Stimulated activated CD8-positive, alpha-beta memory T cell treated with anti-CD3 and anti-CD28 coated beads, Interleukin-15, amount 100 ng/mL, for 4 hours (primary cell): ENCODE measurements around the gene PLSCR3.
A peak's percentile ranks its signal among the peaks of the same experiment; 100 is the strongest.

Experiments used
- DNase-seq, 2 donors: peaks; one replicate each; pipeline ENCODE4 v3.0.0-alpha.2; 2020; ENCODE audit warnings: low read depth in 2 of 2

PLSCR3 gene

DNA sequence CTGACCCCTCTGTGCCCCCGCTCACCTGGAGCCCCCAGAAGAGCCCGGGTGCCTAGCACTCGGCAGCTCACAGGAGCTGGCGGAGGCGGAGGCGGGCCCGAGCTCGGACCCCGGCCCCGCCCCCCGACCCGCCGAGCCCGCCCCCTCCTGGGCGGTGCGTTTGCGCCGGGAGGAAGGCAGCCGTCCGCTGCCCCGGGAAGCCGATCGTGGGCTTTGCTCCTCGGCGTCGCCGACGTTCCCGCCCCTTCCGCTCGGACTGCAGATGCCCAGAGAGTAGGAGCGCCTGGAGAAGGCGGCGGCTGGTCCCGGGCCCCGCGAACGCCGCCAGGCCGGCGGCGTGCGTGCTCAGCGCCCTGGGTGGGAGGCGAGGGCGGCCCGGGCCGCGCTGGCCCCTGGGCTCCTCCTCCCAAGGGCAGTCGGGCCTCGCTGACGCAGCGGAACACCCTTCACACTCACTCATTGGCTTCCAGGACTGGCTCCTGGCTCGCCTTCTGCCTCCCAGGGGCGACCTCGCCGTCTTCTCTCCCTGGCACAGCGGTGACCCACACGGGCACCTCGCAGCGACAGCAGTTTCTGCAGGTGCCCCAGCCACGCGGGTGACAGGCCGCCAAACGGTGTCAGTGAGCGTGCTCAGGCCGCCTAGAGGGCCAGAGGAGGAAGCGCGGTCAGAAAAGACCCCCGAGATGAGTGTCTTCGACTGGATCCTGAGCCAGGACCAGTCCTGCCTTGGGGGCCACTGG lies at the start of gene PLSCR3:
Gene PLSCR3 (minus strand): TSS at position 74 of the 740 bp plus-strand sequence. CDS start 415 bp downstream, outside the sequence.
- peak; percentile 58 to 75 for DNase-seq

DNA sequence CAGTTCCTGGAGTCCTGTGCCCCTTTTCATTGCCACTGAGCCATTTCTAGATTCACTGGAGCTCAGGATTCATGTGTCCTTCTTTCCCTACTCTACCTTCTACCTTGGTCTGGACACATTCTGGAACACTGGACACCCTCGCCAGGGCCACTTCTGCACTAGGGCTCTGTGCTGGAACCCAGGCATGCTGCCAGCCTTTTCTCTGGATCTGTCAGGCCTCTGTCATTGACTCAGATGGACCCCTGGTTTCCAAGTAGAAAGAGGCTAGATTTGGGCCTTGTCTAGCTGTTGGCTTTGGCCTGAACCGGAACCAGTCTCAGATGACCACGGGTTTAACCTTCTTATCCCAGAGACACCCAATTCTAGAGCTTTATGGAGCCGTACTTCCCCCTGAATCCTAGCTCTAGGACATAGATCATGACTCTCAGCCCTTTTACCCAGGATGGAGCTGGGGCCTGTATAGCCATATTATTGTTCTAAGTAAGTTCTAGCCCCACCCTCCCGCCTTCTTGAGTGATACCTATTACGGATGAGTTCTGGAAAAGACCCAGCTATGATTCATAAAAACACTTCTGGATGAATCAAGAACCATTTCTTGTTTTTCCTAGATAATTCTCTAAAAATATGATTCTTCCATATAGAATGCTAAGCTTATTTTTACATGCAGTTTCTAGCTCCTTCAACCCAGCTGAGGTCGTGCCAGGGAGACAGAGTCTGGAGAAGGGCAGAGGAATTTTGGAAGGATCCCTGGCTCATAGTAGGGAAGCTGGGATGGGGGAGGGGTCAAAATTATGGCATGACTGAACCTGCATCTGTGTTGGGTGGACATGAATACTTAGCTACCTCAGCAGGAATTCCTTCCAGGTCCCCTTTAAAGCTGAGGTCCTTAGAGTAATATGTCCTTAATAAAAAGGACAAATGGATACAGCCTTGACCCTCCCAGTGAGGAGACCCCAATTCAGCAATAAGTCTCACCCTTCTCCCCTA lies 49.5 kb upstream of the PLSCR3 start:
- DNase-seq = no peak

DNA sequence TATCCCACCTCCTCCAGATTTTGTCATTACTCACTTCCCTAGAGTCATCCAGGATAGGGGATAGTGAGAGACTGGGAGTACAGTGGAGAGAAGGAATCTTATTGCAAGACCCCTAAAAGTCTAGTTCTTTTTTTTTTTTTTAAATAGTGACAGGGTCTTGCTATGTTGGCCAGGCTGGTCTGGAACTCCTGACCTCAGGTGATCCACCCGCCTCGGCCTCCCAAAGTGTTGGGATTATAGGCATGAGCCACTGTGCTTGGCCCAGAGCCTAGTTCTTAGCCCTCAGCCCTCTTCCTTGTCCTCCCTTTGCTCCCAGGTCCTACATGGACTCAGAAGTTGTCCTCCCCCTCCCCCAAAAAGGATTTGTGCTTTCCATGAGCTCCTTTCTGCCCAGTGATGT lies 47.8 kb upstream of the PLSCR3 start:
- DNase-seq = no peak

DNA sequence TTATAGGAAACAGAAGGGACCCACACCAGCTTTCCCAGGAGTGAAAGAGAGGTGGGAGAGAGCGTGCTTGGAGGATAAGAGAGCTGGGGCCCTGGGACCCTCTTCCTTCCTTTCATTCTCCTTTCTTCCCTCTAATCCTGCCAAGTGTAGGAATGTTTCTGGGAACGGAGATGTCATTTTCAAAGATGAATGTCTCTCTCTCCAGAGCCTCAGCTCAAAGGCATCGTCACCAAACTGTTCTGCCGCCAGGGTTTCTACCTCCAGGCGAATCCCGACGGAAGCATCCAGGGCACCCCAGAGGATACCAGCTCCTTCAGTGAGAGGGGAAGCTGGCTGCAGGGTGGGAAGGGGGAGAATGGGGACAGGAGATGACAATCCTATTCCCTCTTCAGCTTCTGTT lies 46.9 kb upstream of the PLSCR3 start:
- DNase-seq = no peak

DNA sequence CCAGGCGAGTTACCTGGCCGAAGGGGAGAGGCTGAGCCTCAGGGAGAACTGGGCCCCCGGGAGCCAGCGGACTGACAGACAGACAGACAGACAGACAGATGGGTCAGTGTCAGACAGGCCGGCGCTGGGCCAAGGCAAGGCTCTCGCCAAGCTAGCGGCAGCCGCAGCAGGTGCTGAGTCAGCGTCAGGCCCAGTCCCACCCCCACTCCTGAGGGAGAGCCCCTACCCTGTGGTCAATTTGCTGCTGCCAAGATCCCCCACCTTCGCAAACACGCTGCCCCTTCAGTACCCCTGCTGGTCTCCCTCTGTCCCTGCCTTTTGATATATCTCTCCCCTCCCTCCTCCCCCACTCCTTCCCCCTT lies 46.5 kb upstream of the PLSCR3 start:
- DNase-seq = no peak

DNA sequence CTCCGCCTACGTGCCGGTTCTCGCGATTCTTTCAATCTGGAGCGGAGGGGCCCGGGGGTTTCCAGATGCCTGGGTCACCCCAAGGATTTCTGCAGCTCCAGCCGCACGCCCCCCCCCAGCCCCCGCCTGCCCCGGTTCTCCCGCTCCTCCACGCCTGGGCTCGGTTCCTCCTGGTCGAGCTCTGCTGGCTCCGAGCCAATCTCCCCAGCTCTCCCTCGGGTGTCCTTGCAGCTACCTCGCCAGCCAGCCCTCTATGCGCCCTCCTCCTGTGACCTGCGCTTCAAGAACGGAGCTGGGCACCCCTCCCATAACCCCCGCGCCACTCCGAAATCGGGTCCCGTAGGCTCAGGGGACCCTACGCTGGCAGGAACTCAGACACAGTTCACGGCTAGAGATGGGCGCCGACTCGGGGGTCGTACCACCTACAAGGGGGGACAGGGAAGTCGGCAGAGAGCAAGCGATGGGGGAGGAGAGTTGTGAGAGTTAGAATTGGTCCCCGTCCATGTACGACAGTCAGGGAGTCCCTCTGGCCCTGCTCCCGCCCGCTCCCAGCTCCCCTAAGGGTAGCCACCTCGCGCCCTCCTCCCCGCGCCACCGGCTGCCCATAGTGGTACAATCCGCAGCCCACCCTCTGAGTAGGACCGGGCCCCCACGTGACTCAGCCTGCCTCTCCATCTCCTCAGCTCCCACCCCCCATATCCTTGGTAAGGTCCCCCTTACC lies 45.9 kb upstream of the PLSCR3 start:
- no peak for DNase-seq

DNA sequence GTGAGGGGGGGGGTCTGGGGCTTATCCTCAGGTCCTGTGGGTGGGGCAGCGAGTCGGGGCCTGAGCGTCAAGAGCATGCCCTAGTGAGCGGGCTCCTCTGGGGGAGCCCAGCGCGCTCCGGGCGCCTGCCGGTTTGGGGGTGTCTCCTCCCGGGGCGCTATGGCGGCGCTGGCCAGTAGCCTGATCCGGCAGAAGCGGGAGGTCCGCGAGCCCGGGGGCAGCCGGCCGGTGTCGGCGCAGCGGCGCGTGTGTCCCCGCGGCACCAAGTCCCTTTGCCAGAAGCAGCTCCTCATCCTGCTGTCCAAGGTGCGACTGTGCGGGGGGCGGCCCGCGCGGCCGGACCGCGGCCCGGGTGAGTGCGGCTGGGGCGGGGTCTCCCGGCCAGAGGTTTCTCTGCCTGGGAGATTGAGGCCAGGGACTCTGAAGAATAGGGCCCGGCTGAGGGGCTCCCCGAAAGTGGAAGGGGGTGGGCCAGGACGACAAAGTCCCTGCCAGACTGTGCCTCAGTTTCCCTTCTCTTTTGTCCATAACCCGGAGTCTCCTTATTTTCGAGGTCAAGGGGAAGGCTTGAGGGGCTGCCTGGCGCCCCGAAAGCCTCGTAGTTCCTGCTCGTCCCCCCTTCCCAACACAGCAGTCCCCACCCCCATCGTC lies 45.3 kb upstream of the PLSCR3 start, which contains the start of gene FGF11:
Gene FGF11 (plus strand): TSS at position 51 of the 651 bp plus-strand sequence. CDS start 109 bp downstream, at position 160.
- DNase-seq = no peak

DNA sequence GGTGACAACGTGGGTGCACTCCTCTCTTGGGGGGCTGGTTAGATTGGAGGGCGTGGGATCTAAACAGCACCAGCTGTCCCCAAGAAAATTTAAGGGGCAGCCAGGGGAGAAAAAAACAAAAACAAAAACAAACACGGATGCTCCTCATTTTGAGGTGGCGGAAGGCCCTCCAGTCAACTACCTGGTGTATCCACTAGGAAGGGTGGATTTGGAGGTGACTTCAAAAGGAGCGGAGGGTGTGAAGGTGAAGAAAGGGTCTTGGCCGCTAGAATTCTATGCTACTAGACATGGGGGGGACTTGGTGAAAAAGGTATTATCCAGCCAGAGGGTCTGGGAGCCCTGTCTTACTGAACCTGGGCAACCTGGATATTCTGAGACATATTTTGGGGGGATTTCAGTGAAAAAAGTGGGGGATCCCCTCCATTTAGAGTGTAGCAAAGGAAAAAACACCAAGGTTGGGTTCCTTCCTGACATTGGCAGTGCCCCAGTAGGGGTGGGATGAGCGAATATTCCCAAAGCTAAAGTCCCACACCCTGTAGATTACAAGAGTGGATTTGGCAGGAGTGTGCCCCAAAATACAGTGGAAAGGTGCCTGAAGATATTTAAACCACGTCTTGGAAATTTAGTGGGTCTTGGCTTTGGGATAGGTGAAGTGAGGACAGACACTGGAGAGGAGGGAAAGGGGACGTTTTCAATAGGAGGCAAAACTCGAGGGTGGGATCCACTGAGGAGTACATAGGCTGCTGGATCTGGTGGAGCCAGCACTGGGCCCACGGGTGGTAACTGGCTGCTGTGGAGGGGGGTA lies 44.5 kb upstream of the PLSCR3 start:
- no peak for DNase-seq

DNA sequence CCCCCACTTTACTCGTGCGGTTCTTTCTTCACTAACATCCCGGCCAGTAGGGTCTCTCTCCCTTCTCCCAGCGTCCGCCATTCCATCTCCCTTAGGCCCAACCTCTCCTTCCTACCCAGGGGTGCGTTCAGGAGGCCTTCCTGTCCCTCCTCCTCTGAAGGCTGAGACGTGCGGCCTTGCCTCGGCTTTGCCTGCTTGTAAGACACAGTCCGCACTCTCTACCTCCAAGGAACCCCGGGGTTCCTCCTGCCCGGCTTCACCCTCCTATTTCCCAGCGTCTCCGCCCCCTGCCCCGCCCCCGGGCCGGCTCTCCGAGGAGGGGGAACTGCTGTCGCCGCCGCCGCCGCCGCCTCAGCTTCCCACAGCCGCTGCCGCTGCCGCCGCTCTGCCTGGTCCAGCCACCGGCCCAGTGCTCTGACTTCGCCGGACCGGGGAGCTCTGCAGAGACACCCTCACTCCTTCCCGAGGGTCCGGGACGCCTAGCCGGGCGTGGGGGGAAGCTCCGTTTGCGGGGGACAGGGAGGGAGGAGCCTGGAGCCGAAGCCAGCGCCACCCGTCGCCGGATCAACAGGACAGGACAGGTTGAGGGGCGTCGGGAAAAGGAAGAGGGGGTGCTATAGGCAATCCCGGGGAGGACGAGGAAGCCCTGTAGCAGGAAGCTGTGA lies 43.8 kb upstream of the PLSCR3 start:
- DNase-seq = peak in 1 of 2 donors; percentile 35

DNA sequence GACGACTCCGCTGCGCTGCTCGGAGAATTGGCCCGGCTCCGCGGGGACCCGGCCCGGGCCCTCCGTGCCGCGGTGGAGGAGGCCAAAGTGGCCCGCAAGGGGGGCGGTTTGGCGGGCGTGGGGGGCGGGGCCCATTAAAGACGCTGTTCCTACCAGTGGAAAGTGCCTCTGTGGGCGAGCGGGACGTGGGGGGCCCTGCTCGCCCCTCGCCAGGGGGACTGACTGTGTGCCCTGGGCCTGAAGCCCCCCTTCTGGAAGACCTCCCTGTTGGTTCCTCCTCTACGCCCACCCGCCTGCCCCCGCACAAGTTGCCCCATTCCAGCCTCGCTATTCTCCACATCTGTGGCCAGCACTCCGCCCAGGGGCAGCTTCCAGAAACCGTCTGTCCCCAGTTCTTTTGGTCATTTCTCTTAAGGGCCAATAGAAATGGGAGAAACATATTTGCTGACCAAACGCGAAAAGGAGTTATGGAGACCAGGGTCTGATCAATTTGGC lies 43.1 kb upstream of the PLSCR3 start:
- DNase-seq = no peak

DNA sequence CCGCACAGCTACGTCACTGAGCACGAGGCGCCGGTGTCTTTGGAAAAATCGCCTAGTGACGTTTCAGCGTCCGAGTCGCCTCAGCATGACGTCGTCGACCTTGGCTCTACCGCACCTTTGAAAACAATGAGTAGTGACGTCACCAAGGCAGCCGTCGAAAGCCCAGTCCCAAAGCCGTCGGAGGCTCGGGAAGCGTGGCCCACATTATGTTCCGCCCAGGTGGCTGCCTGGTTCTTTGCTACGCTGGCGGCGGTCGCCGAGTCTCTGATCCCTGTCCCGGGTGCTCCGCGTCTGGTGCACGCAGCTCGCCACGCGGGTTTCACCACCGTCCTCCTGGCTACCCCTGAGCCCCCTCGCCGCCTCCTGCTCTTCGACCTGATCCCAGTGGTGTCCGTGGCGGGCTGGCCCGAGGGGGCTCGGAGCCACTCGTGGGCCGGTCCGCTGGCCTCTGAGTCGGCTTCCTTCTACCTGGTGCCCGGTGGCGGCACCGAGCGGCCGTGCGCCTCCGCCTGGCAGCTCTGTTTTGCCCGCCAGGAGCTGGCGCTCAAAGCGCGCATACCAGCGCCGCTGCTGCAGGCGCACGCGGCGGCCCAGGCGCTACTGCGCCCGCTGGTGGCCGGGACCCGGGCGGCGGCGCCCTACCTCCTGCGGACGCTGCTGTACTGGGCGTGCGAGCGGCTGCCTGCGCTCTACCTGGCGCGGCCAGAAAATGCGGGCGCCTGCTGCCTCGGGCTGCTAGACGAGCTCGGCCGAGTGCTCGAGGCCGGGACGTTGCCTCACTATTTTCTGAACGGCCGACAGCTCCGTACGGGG lies 42.4 kb upstream of the PLSCR3 start:
- peak; percentile 50 to 67 for DNase-seq

DNA sequence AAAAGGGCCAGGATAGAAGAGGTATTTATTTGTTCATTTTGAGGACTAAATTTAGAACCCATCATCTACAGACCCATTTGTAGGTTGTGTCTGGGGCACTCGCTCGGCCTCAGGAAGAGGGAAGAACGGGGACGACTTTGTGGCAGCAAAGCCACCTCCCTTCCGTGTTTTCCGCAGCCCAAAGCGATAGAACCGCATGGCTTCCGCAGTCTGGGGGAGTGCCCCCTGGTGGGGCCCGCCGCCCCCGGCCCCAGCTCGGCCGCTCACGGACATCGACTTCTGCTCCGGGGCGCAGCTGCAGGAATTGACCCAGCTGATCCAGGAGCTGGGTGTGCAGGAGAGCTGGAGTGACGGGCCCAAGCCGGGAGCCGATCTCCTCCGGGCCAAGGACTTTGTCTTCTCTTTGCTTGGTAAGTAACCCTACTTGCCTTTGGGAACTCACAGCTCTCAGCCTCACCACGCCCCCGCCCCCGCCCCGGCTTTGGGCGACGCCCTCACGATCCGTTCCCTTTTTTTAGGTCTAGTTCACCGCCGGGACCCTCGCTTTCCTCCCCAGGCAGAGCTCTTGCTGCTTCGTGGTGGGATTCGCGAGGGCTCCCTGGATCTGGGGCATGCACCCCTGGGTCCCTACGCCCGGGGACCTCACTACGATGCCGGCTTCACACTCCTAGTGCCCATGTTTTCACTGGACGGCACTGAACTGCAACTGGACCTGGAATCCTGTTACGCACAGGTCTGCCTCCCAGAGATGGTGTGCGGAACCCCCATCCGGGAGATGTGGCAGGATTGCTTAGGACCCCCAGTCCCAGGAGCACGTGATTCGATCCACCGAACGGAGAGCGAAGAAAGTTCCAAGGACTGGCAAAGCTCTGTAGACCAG lies 41.6 kb upstream of the PLSCR3 start:
- DNase-seq = peak in 1 of 2 donors; percentile 38

DNA sequence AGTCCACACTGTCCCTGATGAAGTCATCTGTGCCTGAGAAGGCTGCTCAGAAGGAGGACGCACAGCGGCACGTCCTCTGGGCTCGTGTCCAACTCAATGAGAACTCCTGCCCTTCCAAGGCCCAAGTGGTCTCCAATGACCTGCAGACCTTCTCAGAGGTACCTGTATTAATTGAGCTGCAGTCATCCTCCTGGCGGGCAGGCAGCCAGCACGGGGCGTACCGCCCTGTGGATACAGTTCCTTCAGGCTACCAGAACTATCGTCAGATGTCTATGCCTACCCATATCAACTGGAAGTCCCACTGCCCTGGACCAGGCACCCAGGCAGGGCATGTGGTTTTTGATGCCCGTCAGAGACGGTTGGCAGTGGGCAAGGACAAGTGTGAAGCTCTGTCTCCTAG lies 38.0 kb upstream of the PLSCR3 start:
- no peak for DNase-seq

DNA sequence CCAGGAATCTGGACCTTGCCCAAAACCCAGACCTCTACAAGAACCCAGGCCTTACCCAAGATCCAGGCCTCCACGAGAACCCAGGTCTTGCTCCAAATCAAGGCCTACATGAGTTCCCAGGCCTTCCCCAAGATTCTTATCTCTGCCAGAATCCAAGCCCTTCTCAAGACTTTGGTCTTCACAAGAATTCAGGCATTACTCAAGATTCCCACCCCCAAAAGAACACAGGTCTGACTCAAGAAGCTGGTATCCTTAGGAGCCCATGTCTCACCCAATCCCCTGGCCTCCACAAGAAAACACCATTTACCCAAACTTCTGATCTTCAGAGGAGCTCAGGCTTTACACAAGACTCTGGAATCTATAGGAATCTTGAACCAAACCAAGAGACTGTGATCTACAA lies 36.9 kb upstream of the PLSCR3 start:
- no peak for DNase-seq

DNA sequence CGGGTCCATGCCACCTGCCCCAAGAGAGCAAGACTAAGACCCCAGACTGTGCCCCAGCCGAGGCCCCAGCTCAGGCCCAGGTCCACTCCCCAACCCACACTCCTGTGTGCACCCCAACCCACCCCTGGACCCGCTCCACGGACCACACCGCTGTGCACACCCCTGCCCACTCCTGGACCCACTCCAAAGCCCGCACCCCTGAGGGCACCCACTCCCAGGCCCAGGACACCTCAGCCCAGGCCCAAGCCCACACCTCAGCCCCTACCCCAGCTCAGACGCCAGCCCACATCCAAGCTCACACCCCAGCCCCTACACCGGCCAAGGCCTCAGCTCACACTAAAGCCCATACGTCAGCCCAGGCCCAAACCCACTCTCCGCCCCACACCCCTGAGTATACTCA lies 35.4 kb upstream of the PLSCR3 start:
- DNase-seq = no peak

DNA sequence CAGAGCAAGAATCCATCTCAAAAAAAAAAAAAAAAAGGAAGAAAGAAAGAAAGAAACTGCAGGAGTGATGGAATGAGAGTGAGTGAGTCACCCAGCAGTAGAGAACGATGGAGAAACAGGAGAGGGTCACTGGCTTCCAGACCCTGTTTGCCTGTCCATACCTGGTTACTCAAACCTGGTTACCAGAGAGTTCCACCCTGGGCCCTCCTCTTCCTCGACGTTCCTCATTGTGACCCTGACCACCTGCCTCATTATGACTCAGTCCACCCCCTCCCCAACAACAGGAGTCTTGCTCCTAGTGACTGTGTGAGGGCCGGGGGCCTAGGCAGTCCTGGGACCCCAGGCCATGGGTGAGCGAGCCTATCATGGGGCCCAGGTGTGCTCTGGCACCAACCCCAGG lies 34.2 kb upstream of the PLSCR3 start, which contains the start of gene SPEM3:
Gene SPEM3 (plus strand): TSS at position 301 of the 400 bp plus-strand sequence. CDS start 46 bp downstream, at position 347.
- no peak for DNase-seq

DNA sequence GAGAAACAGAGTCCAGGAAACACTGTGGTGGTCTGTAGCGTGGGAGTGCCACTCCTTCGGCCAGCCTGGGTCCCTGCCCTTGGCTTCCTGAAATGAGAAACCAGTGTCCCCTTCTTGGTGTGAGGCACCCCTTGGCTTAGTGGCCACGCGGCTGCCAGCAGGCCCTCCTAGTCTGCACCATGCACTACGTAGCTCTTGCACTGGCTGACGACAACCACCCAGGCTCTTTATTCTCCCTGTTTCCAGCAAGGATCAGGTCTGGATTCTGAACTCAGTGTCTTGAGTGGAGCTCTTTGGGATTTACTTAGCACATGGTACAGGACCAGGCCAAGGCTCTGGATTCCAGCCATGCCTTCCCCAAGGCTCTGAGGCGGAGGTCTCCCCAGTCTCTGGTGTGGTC lies 33.2 kb upstream of the PLSCR3 start:
- DNase-seq = no peak
